ENCODE data around the gene CEMIP. TPM values are rescaled to one million over a fixed set of nuclear protein-coding genes. Genes with fewer than 3 reads are reported as not detected.

Gene CEMIP
- total and polyA plus RNA-seq, 2 of the 13 experiments (the other 11 are each of a cell fraction or from before 2014, with no cell fraction given): 4.3 to 28.5 TPM

- DNase-seq (ENCODE audit: low spot score) (peak; percentile 15), FAIRE-seq (no peak), ATAC-seq (no peak)
- 66% methylated on average over 2 of the region's 2 CpGs for whole genome bisulfite sequencing (ENCODE audit: low lambda C conversion rate)
- Histone ChIP-seq H3K36me3 (replicated peaks in 1 of 2; ENCODE audit: control insufficient read depth in 1 of 2, insufficient read depth in 2 of 2, low read length in 2 of 2) (peaks cover 18 to 43% of the 10 kb centered on the region in 2 experiments), H3K79me2 (ENCODE audit: insufficient read depth, low read length) (no peaks in the 10 kb centered on the region), H3K27ac (ENCODE audit: extremely low read length, insufficient read depth, low read length) (no peak overlapping the region), H3K4me3 (replicated peaks in 1 of 3; ENCODE audit: insufficient read depth in 1 of 3, low read depth in 2 of 3, low read length in 3 of 3) (no peak overlapping the region), H4K20me1 (ENCODE audit: insufficient read depth, low read length) (no peaks in the 10 kb centered on the region), H3K4me2 (ENCODE audit: low read depth, low read length) (no peak overlapping the region), H3K27me3 (ENCODE audit: control insufficient read depth in 1 of 2, insufficient read depth in 2 of 2, low read length in 2 of 2) (no peaks in the 10 kb centered on the region), H3K4me1 (ENCODE audit: insufficient read depth, low read length) (peaks cover 15% of the 10 kb centered on the region), H3K9ac (ENCODE audit: insufficient read depth, low read depth, low read length) (no peak overlapping the region), H3K9me3 (ENCODE audit: low read length) (no peaks in the 10 kb centered on the region), H2AFZ (ENCODE audit: low read length) (no peak overlapping the region)
- CTCF ChIA-PET (ENCODE audit: low intra/inter-chr PET ratio, low total read pairs): no interaction called here
- in situ Hi-C loops (cut with HindIII; ENCODE audit: extremely low pct_ligation_motif_present, low pct_unique_long_range_greater_than_20kb) (no loop called here), intact Hi-C loops (cut with micrococcal nuclease; ENCODE audit: unreplicated experiment) (no loop called here)
- POLR2A ChIA-PET: no interaction called here
- BruUV-seq (replicated peaks): no TSS peak
- TF ChIP-seq XRCC5 (optimal IDR thresholded peaks at IDR 0.05; ENCODE audit: low read length) (no peak), TERF1 (CRISPR knock-in tag; IDR thresholded peaks at IDR 0.05) (no peak), FOSL2 (CRISPR knock-in tag; IDR thresholded peaks at IDR 0.05) (no peak), CEBPB (IDR thresholded peaks at IDR 0.05; ENCODE audit: borderline replicate concordance, low read depth, low read length) (peak; percentile 66)
Measured at GRCh38 chr15:80898040-80898439, 118.9 kb downstream of the CEMIP start.

GRCh38 chr15:80902298-80902801, 123.2 kb downstream of the CEMIP start:
- H2AFZ ChIP-seq (ENCODE audit: low read length): no peak overlapping the region
- H3K9me3 ChIP-seq (ENCODE audit: low read length): no peaks in the 10 kb centered on the region
- no peaks in the 10 kb centered on the region for H3K79me2 ChIP-seq (ENCODE audit: insufficient read depth, low read length)
- no peaks in the 10 kb centered on the region for H4K20me1 ChIP-seq (ENCODE audit: insufficient read depth, low read length)
- H3K4me1 ChIP-seq (ENCODE audit: insufficient read depth, low read length): peaks cover 17% of the 10 kb centered on the region
- in situ Hi-C loops (cut with HindIII; ENCODE audit: extremely low pct_ligation_motif_present, low pct_unique_long_range_greater_than_20kb) (no loop called here), intact Hi-C loops (cut with micrococcal nuclease; ENCODE audit: unreplicated experiment) (no loop called here)
- ChIA-PET POLR2A (no interaction called here), CTCF (ENCODE audit: low intra/inter-chr PET ratio, low total read pairs) (no interaction called here)
- 96% methylated on average over 10 of the region's 10 CpGs for WGBS (ENCODE audit: low lambda C conversion rate)
- H3K4me2 ChIP-seq (ENCODE audit: low read depth, low read length): no peak overlapping the region
- no peaks in the 10 kb centered on the region for H3K27me3 ChIP-seq (ENCODE audit: control insufficient read depth in 1 of 2, insufficient read depth in 2 of 2, low read length in 2 of 2)
- FAIRE-seq: no peak
- H3K4me3 ChIP-seq (replicated peaks in 1 of 3; ENCODE audit: insufficient read depth in 1 of 3, low read depth in 2 of 3, low read length in 3 of 3): no peak overlapping the region
- no TSS peak for BruUV-seq (replicated peaks)
- H3K36me3 ChIP-seq (replicated peaks in 1 of 2; ENCODE audit: control insufficient read depth in 1 of 2, insufficient read depth in 2 of 2, low read length in 2 of 2): peaks cover 13 to 21% of the 10 kb centered on the region in 2 experiments; a peak in 4 of 5 replicates
- TF ChIP-seq GLI4 (CRISPR knock-in tag; IDR thresholded peaks at IDR 0.05; ENCODE audit: borderline replicate concordance): no peak
- no peak for TF ChIP-seq ZKSCAN5 (CRISPR knock-in tag; IDR thresholded peaks at IDR 0.05)
- no peak for TF ChIP-seq ATF4 (CRISPR knock-in tag; IDR thresholded peaks at IDR 0.05)
- no peak overlapping the region for H3K27ac ChIP-seq (ENCODE audit: extremely low read length, insufficient read depth, low read length)
- no peak for DNase-seq (ENCODE audit: low spot score)
- ATAC-seq: no peak
- H3K9ac ChIP-seq (ENCODE audit: insufficient read depth, low read depth, low read length): no peak overlapping the region
